Measurements from ENCODE around the gene CLEC4M.
"Not testable (repeated sequence)": the region's sequence is repeated elsewhere in the genome, so short reads cannot be mapped to it uniquely, and the experiment has no call there.

The CLEC4M gene

DNA sequence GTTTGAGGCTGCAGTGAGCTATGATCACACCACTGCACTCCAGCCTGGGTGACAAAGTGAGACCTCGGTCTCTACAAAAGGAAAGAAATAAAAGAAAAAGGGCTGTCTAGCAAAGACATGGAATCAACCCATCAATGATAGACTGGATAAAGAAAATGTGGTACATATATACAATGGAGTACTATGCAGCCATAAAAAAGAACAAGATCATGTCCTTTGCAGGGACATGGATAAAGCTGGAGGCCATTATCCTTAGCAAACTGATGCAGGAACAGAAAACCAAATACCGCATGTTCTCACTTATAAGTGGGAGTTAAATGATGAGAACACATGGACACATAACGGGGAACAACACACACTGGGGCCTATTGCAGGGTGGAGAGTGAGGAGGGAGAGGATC, 53.0 kb downstream of the CLEC4M start:
- not testable (repeated sequence) for DNase-seq

DNA sequence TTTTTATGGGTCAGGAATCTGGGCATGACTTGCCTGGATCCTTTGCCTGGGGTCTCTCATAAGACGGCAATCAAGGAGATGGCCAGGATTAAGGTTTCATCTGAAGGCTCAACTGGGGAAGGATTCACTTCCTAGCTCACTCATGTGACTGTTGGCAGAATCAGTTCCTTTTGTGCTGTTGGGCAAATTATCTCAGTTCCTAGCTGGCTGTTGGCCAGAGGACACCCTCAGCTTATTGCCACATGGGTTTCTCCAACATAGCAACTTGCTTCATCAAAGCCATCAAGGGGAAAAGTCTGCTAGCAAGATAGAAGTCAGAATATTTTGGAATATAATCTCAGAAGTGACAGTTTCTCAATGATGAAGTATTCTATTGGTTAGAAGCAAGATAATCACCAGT, 54.8 kb downstream of the CLEC4M start:
- no peak for DNase-seq

DNA sequence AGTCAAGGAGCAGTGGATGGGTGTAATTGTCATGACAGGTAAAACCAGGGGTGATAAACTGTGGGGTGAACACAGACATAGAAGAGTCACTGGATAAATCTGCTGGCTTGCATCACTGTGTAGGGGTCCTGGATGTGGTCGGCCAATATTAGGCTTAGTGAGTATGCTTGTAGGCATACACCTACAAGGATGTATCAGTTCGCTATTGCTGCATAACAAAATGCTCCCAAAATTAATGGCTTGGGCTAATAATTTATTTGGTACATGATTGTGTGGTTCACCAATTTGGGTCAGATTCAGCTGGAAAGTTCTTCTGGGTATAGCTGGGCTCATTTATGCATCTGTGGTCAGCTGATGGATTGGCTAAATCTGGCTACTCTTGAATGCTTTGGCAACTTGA, 55.8 kb downstream of the CLEC4M start:
- no peak for DNase-seq

All from NCI-H187 (cell line).